HL-60/S4 treated with retinoic acid at 250 ng/mL for 4 days and 3 days (cell line): ENCODE measurements around the gene MYBBP1A.

ENCODE experiments used
- in situ Hi-C: fragments of 300-500 bp; cut with MboI; formaldehyde crosslinking; loops from 2 replicates; pipeline ENCODE4 v1.7.0; 2022; ENCODE audit warnings: low sequenced_read_pairs

Gene MYBBP1A

DNA sequence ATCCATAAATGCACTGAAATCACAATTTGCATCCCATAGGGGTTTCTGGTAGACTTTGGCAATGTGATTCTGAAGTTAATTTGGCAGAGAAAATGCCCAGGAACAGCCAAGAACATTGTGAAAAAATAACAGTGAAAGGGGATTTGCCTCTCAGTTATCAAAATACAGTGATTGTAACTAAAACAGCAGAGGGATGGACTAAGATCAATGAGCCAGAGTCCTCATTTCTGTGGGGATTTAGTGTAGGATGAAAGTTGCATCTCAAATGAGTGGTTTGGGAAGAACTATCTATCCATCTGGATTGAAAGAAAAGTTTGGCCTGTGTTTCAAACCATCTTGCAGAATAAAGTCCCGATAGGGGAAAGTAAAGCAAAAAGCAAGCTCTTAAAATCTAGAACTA, 28.1 kb downstream of the MYBBP1A start:
- in situ Hi-C loops, result no loop called here

DNA sequence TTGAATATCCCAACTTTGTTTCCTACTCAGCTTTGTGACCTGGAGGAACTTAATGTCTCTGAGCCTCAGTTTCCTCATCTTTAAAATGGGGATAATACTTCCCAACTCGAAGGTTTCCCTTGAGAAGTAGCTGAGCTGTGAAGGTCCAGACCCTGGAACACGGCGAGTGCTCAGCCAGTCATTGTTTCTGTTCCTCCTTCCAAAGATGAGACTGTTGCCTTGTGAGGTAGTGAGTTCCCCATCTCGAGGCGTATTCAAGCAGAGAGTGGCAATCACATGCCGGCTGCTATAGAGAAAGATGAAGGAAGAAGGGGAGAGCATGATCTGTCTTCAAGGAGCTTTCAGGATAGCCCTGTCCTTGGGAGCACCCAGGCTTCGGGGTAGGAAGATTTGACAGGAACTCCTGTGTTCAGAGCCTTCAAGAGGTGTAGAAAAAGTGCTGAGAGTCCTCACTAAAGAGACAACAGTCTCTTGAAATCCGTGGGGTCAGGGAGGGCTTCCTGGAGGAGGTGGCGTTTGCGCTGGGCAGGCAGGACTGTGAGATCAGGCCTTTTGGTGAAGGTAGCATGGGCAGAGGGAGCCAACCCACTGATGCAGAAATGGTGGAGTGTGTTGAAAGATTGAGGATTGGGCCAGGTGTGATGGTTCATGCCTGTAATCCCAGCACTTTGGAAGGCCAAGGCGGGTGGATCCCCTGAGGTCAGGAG, 29.3 kb downstream of the MYBBP1A start:
- in situ Hi-C loops, result no loop called here

DNA sequence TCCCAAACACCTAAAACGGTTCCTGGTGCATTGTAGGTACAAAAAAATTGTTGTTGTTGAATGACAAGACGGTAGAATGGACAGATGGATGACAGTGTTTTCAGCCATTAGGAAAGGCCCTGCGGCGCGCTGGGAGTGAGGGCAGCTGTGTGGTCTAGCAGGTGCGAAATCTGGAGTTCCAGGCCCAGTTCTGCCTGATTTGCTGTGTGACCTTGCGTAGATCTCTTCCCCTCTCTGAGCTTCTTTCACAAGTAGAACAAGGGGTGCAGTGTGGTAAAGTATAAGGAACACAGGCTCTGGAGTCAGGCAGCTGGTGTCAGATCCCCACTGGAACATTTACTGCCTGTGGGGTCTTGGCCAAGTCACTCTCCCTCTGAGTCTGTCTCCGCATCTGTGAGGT, 31.2 kb downstream of the MYBBP1A start:
- in situ Hi-C loops, result no loop called here

DNA sequence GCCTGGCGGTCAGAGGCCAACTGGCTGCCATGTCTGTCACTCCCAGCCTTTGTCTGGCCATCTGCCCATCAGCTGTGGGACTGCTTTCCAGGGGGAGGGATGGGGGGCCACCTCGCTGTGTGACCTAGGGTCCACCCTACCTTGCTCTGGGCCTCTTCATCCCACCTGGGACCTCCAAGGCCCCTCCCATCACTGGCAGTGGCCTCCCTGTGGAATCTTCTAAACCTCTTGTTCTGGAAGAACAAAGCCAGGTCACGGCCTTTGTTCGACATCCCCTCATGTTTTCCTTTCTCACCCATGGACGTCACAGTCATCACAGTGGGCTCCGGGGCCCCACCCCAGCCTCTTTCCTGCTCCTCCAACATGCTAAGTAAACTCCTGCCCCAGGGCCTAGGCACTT, 32.5 kb downstream of the MYBBP1A start:
- in situ Hi-C loops, result no loop called here

DNA sequence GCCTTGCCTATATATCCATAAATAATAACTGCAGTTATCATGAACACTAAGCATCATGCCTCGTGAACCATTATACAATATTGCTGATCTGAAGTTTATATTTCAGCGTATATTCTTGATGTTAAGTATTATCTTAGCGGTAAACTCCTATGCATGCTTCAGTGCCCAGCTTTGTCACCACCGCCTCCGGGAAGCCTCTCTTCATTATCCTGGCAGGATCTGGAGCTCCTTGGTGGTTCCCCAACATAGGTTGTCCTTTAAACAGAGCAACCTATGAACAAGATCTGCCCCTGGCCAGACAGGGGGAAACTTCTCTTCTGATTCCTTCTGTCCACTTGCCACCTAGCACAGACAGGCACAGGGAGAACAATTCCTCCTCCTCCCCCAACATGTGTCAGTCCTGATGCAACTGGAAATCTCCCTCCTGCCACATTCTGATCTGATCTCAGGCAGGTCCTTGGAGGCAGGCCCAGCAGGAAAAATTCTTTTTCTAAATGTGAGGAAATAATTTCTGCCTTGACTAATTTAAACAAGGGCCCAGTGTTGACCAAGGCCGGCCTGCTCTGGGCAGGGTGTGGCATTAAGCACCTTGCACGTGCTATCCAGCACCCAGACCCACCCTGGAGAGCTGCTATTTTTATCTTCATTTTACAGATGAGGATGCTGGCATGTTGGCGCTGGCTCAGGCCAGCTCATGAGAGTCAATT, 34.1 kb downstream of the MYBBP1A start:
- in situ Hi-C loops, result no loop called here

DNA sequence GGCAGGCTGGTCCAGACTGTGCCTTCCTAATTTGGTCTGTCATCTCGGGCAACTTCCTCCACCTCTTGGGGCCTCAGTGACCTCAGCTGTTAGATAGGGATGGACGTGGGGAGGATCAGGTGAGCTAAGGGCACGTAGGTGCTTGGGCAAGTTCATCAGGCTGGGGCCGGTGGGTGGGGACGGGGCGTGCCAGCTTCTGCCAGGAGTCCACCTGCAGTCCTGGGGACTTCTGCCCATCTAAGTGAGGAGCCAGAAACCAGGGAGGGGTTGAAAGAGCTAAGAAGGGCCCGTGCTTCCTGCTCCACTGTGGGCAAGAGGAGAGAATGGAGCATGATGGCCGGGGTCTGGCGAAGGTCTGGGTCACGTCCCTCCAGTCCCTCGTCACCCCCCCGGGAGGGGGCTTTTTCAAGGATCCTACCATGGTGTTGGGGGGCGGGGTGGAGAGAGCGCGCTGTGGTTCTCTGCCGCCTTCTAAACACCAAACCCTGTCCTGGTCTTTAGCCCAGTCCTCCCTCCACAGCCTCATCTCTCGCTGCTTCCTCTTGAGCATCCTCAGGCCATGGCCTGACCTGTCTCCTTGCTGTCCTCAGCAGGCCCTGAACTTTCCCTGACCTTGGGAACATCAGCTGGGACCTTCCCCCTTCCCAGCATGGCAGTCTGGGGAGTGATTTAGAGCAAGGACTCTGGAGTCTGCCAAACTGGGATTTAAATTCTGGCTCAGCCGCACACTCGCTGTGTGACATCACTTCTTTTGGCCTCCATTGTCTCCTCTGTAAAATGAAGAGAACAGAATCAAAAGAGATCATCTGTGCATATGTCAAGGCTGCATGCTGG, 34.9 kb downstream of the MYBBP1A start:
- in situ Hi-C loops, result no loop called here

DNA sequence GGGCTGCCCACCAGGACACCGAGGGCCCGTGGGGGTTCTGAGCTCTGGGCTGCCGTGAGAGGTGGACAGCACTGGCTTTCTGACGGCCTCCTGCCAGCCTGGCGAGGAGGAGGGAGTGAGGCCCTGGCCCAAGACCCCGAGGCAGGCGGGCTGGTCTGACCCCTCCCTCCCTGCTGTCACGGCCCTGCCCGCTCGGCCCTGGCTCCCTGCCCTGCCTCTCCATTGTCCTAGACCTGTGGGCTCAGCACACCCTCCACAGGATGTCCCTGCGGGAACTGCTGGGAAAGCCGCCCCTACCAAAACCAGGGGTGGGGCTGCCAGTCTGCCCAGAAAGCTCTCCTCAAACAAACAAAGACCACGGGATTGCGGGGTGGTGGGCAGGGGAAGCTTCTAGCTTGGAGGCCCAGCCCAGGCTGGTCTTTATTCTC, 35.8 kb downstream of the MYBBP1A start:
- in situ Hi-C loops, result no loop called here

DNA sequence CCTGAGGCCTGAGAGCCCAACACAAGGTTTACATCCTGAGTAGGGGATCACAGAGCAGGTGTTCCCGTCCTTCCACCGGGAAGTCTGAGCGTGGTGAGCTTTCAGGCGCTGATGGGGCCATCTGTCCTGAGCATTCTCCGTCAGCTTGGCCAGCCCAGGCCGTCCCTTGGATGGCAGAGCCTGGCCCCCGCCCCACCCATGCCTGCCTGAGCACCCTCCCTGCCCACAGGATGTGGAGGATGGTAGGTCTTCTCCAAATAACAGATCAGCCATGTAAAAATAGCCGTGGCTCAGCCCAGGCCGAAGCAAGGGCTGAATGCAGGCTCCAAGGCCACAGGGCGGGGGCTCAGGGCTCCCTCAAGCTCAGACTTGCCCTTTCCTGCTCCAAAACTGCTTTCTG, 36.3 kb downstream of the MYBBP1A start:
- in situ Hi-C loops, result no loop called here

DNA sequence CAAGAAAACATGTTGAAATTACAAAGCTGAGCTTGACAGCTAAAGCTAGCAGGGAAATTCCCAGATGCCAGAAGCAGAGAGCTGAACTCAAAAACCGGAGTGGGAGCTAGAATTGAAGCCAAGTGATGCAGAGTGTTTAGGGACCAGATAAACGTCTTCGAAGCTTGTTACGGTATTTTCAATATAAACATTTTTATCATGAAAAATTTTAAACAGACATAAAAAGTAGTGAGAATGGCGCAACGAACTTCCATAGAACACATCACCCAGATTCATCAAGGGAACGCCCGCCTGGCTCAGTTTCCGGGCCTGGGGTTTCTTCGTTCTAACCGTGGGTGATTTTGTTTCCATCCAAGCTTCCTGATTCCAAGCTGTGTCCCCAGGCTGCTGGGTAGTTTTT, 38.4 kb downstream of the MYBBP1A start:
- in situ Hi-C loops, result no loop called here

DNA sequence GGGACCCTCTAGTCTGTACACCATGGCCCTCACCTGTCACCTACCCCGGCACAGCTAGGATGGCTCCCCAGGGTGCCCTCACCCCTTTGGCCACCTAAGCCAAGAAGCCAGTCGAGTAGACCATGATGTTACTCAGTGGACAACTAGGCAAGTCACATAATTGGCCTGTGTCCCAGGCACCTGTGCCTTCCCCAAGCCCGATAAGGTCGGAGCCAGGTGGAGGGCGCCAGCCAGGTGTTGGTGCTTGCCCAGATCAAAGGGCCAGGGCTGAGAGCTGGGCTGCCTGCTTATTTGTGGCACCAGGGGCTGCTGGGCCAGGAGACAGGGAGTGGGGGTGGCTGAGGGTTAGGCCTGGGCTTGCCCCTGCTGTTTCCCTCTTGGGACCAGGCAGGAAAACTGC, 39.7 kb downstream of the MYBBP1A start:
- in situ Hi-C loops, result no loop called here

DNA sequence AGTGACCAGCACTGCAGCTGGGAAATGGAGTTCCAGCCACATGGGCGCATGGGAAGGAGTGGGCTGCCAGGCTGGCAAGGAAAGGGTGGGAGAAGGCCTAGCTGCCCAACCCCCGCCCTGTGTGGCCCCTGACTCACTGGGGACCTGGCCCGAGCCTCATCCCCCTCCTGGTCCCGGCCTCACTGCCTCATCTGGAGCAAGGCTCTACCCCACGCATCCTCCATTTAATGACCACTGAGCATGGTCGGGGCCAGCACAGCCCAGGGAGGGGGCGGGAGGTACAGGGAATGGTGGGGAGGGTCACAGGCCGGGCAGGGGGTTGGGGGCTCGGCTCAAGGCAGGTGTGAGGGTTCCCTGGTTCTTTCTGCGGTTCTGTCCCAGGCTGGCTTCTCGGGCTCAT, 40.4 kb downstream of the MYBBP1A start:
- in situ Hi-C loops, result no loop called here

DNA sequence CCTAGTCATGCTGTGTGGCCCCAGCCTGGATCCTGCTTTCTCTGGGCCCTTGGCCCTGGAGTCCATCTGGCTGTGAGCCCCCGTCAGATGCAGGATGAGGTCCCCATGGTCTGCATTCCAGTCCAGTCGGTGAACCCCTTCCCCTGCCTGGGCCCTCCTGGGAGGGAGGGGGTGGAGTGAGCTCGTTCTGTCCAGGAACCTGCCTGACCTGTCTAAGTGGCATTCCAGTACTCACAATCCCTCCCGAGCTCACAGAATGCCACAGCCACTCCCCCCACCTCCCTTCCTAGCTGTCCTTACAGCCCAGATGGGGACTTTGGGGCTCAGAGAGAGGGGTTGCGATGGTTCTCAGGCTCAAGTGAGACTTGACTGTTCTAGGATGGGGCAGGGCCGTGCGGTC, 41.0 kb downstream of the MYBBP1A start:
- in situ Hi-C loops, result no loop called here

DNA sequence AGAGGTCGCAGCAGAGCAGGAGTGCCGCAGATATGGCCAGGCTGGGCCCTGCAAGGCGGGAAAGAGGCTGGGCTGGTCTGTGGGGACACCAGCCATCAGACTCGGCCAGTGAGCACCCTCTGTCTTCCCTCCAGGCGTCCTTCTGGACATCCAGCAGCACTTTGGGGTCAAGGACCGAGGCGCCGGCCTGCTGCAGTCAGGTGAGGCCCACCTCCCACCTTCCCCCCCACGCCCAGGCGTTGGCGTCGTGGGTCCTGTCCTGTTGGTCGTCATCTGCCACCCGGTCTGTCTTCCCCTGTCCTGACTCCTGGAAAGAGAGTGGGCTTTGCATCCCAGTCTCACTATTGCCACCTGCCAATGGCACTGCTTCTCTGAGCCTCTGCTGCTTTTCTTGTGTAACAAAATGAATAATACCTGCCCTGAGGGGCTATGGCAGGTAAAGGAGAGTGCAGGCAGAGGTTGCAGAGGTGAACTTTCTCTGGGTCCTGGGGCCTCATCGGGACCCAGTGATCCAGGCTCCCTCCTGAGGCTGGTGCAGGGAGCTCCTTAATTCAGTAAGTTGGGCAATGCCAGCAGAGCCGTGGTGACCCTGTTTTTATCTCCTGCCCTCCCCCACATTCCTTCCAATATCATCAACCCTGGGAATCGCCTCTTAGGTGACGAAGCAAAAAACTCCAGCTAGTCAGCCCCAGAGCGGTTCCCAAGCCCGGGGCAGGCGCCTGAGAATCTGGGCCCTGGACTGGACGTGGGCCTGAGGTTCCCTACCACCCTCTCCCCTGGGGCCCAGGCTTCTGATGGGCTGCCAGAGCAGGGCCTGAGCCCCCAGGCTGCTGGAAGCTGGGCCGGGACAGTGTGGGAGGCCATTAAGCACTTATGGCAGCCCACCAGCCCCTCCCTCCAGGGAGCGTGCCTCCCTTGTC, 41.8 kb downstream of the MYBBP1A start:
- in situ Hi-C loops, result no loop called here

DNA sequence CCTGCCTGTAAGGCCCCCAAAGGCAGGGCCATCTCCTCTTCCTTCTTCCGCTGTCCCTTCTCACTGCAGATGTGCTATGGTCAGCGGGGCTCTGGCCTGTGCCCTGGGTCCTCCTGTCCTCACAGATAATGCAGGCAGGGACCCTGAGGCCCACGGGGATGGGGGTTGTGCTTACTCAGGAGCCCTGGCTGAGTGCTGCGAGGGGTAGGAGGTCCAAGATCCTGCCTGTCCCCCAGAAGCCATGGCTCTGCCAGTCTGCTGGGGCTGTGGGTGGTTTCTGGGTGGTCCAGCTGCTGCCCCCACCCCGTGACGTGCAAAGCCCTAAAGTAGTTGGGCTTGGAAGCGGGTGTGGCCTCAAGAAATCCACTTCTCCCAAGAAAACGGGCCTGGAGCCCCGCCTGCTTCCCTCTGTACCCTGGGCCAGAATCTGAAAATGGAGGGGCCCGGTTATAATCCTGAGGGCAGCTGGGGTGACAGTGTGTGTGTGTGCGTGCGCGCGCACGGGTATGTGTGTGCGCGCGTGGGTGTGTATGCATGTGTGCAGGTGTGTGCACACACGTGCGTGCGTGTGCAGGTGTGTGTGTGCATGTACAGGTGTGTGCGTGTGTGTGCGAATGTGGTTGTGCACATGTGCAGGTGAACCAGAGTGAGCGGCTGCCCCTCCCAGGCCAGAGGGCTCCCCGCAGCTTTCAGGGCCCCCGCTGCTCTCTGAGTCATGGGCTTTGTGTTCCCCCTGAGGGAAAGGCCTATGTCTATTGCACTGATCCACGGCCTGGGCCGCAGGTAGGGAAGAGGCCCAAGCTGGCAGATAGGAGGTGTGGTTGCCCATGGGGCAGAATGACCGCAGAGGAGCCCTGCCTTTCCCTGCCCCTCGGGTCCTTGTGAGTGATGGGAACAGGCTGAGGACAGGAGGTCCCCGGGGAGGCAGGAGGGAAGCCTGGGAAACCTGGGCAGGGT, 42.8 kb downstream of the MYBBP1A start:
- in situ Hi-C loops, result no loop called here

DNA sequence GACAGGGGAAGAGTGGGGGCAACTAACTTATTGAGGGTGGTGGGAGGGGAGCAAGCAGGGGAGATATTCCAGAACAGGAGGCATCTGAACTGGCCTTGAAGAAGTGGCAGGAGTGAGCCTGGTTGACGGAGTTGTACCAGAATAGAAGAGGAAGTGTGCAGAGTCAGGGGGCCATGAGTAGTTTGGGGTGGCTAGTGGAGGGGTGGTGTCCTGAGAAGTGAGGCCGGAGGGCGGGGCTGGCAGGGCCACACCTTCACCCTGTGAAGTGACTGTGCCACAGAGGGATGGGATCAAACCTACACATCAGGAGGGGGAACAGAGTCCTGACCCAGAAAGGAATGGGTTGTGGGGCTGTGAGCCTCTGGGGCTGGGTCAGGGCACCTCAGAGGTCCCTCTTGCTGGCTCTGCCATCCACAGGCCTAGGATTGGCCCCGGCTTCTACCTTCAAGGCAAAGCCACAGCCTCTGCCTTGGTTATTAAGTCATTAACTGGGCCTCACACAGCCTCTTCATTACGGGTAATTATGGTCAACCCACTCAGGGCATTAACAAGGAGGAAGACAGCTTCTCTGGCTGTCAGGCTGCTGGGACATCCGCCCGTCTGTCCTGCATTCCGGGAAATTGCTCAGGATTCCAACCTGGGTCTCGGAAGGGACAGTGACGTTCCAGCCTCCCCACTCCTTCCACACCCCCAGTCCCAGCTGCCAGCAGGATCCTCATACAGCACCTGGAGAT, 43.8 kb downstream of the MYBBP1A start:
- in situ Hi-C loops, result no loop called here

DNA sequence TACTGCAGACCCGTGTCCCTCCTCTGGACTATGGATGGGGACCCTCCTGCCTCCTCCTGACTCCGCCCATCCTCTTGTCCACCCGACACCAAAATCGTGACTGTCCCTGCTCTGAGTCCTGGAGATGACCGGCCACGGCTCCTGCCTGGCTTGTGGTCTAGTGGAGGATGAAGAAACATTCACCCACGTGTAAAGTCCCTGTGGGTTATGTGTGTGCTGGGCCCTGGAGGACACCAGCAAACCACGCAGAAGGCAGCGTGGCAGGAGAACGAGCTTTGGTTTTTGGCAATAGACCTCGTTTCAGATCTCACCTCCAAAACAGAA, 44.6 kb downstream of the MYBBP1A start:
- in situ Hi-C loops, result no loop called here

DNA sequence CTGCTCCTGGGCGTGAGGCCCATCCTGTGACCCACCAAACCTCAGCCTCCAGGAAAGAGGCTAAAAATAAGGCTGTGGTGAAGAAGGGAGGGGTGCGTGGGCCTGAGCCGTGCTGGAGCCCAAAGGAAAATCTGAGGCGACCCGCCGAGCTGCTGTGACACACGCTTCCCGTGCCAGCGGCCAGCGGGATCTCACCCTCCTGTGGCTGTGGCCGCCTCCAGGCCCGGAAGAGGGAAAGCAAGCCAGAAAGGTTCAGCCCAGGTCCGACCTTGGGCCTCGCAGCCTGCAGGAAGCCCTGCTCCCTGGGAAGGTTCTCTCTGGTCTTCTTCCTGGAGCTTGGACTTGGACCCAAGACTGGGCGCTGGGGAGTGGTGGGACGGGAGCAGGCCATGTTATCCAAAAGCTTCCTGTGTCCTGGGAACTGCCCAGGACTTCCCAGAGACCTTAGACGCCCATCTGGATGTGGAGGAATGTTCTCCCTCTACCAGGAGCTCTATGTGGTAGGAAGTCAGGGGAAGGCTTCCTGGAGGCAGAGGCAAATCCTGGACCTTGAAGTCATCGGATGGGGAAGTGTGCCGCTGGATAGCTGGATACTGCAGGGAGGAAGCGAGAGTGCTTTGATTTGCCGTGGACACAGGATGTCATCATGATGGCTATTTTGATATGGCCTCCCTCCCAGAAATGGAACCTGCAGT, 45.1 kb downstream of the MYBBP1A start:
- in situ Hi-C loops, result no loop called here

DNA sequence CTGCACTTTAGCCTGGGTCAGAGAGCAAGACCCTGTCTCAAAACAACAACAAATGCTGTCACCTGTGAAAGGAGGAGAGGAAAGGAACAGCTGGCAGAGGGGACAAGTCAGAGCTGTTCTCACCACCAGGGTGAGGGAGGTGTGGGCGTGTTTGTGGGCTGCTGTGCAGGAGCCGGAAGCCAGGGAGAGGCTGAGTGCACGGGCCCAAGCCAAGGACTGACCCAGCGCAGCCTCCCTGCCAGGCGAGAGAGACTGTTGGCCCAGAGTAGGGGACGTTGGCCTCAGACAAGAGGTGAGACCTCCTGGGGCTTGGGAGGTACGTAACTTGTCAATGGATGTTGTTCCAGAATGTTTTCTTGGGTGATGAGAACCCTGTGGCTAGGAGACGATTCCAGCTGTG, 45.8 kb downstream of the MYBBP1A start:
- in situ Hi-C loops, result no loop called here

DNA sequence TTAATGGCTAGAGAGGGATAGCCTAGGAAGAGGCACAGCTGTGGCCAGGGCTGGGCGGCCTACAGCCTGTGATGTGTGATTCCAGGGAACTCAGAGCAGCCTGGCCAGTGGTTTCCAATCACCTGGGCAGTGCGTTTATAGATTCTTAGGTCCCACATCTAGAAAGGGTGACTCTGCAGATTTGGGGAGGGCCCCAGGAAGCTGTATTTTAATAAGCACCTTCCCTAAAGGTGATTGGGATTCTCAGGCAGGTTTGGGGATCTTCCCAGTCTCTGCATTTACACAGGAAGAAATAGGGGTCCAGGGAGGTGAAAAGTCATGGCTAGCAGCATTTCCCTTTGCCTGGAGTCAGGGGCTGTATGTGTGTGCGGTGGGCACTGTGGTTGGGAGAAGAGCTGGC, 47.0 kb downstream of the MYBBP1A start:
- in situ Hi-C loops, result no loop called here
